Esophagus (tissue), 2 donors: Measurements from ENCODE around the gene SLX1A. TPM values are rescaled to one million over a fixed set of nuclear protein-coding genes. Genes with fewer than 3 reads are reported as not detected.
A peak's percentile ranks its signal among the peaks of the same experiment; 100 is the strongest.
"Not testable (repeated sequence)": the region's sequence is repeated elsewhere in the genome, so short reads cannot be mapped to it uniquely, and the experiment has no call there.

Experiments
- H3K27ac ChIP-seq, 2 donors: one replicate each; pipeline ENCODE4 v1.5.1; 2013; ENCODE audit warnings: low read depth in 2 of 2, mild to moderate bottlenecking in 2 of 2, inconsistent platforms in 1 of 2, low read length in 1 of 2, moderate library complexity in 1 of 2
- H3K27me3 ChIP-seq, 2 donors: one replicate each; pipeline ENCODE4 v1.6.1; 2013; ENCODE audit warnings: low read length in 2 of 2, control low read depth in 1 of 2, mild to moderate bottlenecking in 1 of 2; ENCODE audit not compliant: insufficient read depth in 2 of 2, control insufficient read depth in 1 of 2
- H3K36me3 ChIP-seq, 2 donors: one replicate each; pipeline ENCODE4 v1.6.1; 2013; ENCODE audit warnings: low read length in 1 of 2; ENCODE audit not compliant: control insufficient read depth in 2 of 2, insufficient read depth in 2 of 2
- H3K4me1 ChIP-seq, 2 donors: one replicate each; pipeline ENCODE4 v1.6.1; 2013; ENCODE audit warnings: low read length in 1 of 2; ENCODE audit not compliant: control insufficient read depth in 2 of 2, insufficient read depth in 2 of 2
- H3K4me3 ChIP-seq, 2 donors: one replicate each; pipeline ENCODE4 v1.5.1; 2013; ENCODE audit warnings: low read length in 2 of 2, mild to moderate bottlenecking in 2 of 2, low read depth in 1 of 2, moderate library complexity in 1 of 2
- H3K9me3 ChIP-seq, 2 donors: one replicate each; pipeline ENCODE4 v1.6.1; 2013; ENCODE audit warnings: mild to moderate bottlenecking in 2 of 2, low read depth in 1 of 2, low read length in 1 of 2, moderate library complexity in 1 of 2; ENCODE audit not compliant: control insufficient read depth in 2 of 2, insufficient read depth in 1 of 2
- WGBS, 2 donors: extraction: QIAGEN DNeasy Blood & Tissue Kit; methylation state at CpG; one replicate each; pipeline ENCODE4 v1.1.7; 2013; 5-methylcytosine and 5-hydroxymethylcytosine counted together
- polyA plus RNA-seq, 2 donors: library from polyadenylated mRNA; stranded (reverse); fragments of 200-250 nt; gene quantifications; one replicate each; pipeline ENCODE4 v1.2.3, GENCODE V29; 2013
- donor health status: healthy with polysubstance abuse.
- donor health status: Bipolar disorder and iron deficiency.

SLX1A gene
- 10 to 100 TPM; 44.9 to 48.2 TPM for polyA plus RNA-seq

DNA sequence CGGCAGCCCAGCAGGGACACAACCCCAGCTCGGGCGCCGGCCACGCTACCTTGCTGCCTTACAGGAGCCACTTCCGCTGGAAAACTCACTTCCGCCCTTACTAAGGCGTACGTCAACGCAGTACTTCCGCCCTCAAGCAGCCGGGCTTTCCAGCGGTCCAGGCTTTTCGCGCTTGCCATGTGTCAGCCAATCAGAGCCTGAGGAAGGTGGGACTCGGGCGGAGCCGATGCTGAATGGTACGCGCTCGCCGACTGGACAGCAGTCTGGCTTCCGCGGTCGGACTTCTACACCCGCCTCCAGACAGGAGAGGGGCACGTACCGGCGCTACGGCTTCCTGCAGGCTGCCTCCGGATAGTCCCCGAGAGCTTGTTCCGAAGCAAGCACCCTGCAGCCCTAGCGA is at the start of gene SLX1A, which contains the start of gene BOLA2B:
TSS of gene SLX1A (plus strand) at position 261 of the 400 bp plus-strand sequence. CDS start 210 bp downstream, outside the sequence.
TSS of gene BOLA2B (minus strand) at position 52 of the 400 bp plus-strand sequence. CDS start 71 bp downstream, outside the sequence.
- not testable (repeated sequence) for H3K27ac ChIP-seq
- no CpG with 5 or more reads among the region's 34 CpGs for WGBS, 2 donors

GRCh38 chr16:30144017-30144416 is 49.7 kb upstream of the SLX1A start:
- Histone ChIP-seq H3K36me3 (no peaks in the 10 kb centered on the region), H3K4me1 (no peaks in the 10 kb centered on the region), H3K27ac (no peak overlapping the region), H3K9me3 (peaks cover 0 to 2% of the 10 kb centered on the region in 2 donors), H3K4me3 (no peak overlapping the region), H3K27me3 (no peaks in the 10 kb centered on the region)

More for the DNA sequence above, at the start of gene SLX1A, which contains the start of gene BOLA2B:
- H3K9me3 ChIP-seq, H3K27me3 ChIP-seq, H3K36me3 ChIP-seq, H3K4me1 ChIP-seq: not testable (repeated sequence)
- H3K4me3 ChIP-seq, result peak within 1 kb of the TSS; percentile 20 to 26

GRCh38 chr16:30144917-30145316 is 48.8 kb upstream of the SLX1A start:
- Histone ChIP-seq H3K9me3 (peaks cover 0 to 2% of the 10 kb centered on the region in 2 donors), H3K4me3 (no peak overlapping the region), H3K27me3 (no peaks in the 10 kb centered on the region), H3K4me1 (no peaks in the 10 kb centered on the region), H3K36me3 (no peaks in the 10 kb centered on the region), H3K27ac (no peak overlapping the region)
- WGBS, 2 donors, result 43 to 58% methylated on average over 1 of the region's 1 CpG

- H3K4me1 ChIP-seq, result no peaks in the 10 kb centered on the region
- no peak overlapping the region for H3K4me3 ChIP-seq
- H3K9me3 ChIP-seq, result peaks cover 0 to 2% of the 10 kb centered on the region in 2 donors
- no peak overlapping the region for H3K27ac ChIP-seq
- no peaks in the 10 kb centered on the region for H3K36me3 ChIP-seq
- WGBS, 2 donors, result 61 to 65% methylated on average over 1 of the region's 1 CpG
- no peaks in the 10 kb centered on the region for H3K27me3 ChIP-seq
Measured at GRCh38 chr16:30145657-30146056, 48.0 kb upstream of the SLX1A start.

DNA sequence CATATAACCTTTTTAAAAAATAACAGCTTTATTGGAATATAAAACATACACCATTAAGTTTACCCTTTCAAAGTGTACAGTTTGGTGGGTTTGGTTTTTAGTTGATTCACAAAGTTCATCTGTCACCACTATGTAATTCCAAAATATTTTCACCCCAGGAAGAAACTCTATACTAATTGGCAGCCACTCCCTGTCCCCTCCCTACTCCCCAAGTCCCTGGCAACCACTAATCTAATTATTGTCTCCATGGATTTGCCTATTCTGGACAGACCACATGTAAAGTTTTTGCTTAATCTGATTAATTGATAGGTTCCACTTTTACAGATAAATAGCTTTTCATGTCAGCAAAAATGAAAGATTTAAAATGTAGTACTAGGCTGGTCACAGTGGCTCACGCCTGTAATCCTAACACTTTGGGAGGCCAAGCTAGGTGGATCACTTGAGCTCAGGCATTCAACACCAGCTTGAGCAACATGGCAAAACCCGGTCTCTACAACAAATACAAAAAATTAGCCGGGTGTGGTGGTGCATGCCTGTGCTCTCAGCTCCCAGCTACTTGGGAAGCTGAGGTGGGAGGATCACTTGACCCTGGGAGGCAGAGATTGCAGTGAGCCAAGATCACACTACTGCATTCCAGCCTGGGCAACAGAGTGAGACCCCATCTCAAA is 45.7 kb upstream of the SLX1A start:
- Histone ChIP-seq H3K27ac (no peak overlapping the region), H3K27me3 (no peaks in the 10 kb centered on the region), H3K9me3 (peaks cover 0 to 2% of the 10 kb centered on the region in 2 donors), H3K4me3 (no peak overlapping the region), H3K4me1 (no peaks in the 10 kb centered on the region), H3K36me3 (no peaks in the 10 kb centered on the region)
- 77 to 80% methylated on average over 3 of the region's 3 CpGs for WGBS, 2 donors

DNA sequence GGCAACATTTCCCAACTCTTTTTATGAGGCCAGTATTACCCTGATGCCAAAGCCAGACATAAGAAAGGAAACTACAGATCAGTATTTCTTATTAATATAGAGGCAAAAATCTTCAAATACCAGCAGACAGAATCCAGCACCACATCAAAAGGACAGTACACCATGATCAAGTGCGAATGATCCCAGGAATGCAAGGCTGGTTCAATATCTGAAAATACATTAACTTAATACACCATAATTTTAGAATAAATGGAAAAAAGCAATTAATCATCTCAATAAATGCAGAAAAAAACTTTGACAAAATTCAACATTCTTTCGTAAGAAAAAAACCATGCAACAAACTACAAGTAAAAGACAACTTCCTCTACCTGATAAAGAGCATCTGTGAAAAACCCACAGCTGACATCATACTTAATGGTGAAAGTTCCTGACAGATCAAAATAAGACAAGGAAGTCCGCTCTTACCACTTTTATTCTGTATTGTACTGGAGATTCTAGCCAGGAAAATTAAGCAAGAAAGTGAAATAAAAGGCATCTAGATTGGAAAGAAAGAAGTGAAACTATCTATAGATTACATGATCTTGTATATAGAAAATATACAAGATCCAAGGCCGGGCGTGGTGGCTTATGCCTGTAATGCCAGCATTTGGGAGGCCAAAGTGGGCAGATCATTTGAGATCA is 44.3 kb upstream of the SLX1A start:
- 88 to 94% methylated on average over 5 of the region's 5 CpGs for WGBS, 2 donors
- Histone ChIP-seq H3K4me3 (no peak overlapping the region), H3K27ac (no peak overlapping the region), H3K27me3 (no peaks in the 10 kb centered on the region), H3K9me3 (peaks cover 0 to 2% of the 10 kb centered on the region in 2 donors), H3K4me1 (no peaks in the 10 kb centered on the region), H3K36me3 (no peaks in the 10 kb centered on the region)

GRCh38 chr16:30151091-30151490 is 42.6 kb upstream of the SLX1A start:
- H3K4me3 ChIP-seq, result no peak overlapping the region
- H3K4me1 ChIP-seq, result no peaks in the 10 kb centered on the region
- H3K27ac ChIP-seq, result no peak overlapping the region
- 89 to 93% methylated on average over 7 of the region's 7 CpGs for WGBS, 2 donors
- H3K36me3 ChIP-seq, result no peaks in the 10 kb centered on the region
- peaks cover 0 to 2% of the 10 kb centered on the region in 2 donors for H3K9me3 ChIP-seq
- H3K27me3 ChIP-seq, result no peaks in the 10 kb centered on the region

GRCh38 chr16:30152517-30152916 is 41.2 kb upstream of the SLX1A start:
- 97% methylated on average over 9 of the region's 9 CpGs for WGBS, 2 donors

DNA sequence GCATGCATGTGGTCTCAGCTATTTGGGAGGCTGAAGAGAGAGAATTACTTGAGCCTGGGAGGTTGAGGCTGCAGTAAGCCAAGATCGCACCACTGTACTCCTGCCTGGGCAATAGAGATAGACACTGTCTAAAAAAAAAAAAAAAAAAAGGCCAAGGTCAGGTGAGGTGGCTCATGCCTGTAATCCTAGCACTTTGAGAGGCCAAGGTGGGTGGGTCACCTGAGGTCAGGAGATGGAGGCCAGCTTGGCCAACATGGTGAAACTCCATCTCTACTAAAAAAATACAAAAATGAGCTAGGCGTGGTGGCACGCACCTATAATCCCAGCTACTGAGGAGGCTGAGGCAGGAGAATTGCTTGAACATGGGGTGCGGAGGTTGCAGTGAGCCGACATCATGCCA is 38.5 kb upstream of the SLX1A start:
- no peak overlapping the region for H3K27ac ChIP-seq
- H3K4me1 ChIP-seq, result no peaks in the 10 kb centered on the region
- no peak overlapping the region for H3K4me3 ChIP-seq
- H3K27me3 ChIP-seq, result no peaks in the 10 kb centered on the region
- 96 to 97% methylated on average over 5 of the region's 5 CpGs for WGBS, 2 donors
- no peaks in the 10 kb centered on the region for H3K9me3 ChIP-seq
- H3K36me3 ChIP-seq, result no peaks in the 10 kb centered on the region

More at GRCh38 chr16:30152517-30152916, 41.2 kb upstream of the SLX1A start:
- Histone ChIP-seq H3K27me3 (no peaks in the 10 kb centered on the region), H3K4me3 (no peak overlapping the region), H3K4me1 (no peaks in the 10 kb centered on the region), H3K36me3 (no peaks in the 10 kb centered on the region), H3K9me3 (peaks cover 0 to 2% of the 10 kb centered on the region in 2 donors), H3K27ac (no peak overlapping the region)
